Measurements from ENCODE around the gene CCDC188.

Gene CCDC188

DNA sequence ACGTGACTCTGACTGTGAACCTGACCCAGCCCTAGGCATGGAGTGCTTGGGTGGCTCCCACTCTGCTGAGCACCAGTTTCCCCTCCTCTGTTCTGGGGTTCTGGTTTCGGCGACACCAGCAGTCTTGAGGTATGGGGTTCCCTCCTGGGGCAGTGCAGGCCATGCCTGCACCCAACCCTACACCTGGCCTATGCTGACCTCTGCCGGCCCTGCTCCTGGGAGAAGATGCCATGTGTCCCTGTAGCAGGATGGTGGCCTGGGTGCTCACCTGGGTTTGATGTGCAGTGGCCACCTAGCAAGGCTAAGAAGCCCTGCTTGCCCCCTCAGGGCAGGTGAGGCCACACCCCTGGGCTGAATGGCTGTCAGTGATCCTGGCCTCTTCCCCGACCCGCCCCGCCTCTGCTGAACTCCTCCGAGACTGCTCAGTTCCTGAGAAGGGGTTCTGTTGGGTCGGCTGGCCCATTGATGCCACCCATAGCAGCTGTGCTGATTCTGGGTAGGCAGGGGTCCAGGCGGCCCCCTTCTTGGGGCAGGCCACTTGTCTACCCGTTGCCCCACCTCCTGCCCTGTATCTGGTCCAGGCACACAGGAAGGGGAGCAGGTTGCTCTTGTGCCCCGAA is 16.8 kb downstream of the CCDC188 start:
- peaks cover 0 to 61% (median 56%) of the 10 kb centered on the region in 4 experiments for H3K4me1 ChIP-seq (ENCODE audit: control extremely low read depth in 1 of 4, control insufficient read depth in 4 of 4, insufficient read depth in 4 of 4, low read length in 3 of 4)
- H3K4me3 ChIP-seq (ENCODE audit: control insufficient read depth in 1 of 7, extremely low read depth in 1 of 7, insufficient read depth in 4 of 7, low read depth in 2 of 7, low read length in 6 of 7): no peak overlapping the region
- 97% methylated on average over 12 of the region's 12 CpGs for WGBS (ENCODE audit: insufficient coverage)
- H3K27me3 ChIP-seq (replicated peaks in 2 of 5; ENCODE audit: control insufficient read depth in 4 of 5, insufficient read depth in 5 of 5, low read length in 4 of 5): no peaks in the 10 kb centered on the region
- DNase-seq: no peak
- ChIA-PET CTCF (no interaction called here), POLR2A (no interaction called here)
- no peaks in the 10 kb centered on the region for H3K9me3 ChIP-seq (ENCODE audit: control extremely low read depth in 1 of 5, control insufficient read depth in 4 of 5, insufficient read depth in 2 of 5, low read depth in 1 of 5, low read length in 4 of 5)
- H3K36me3 ChIP-seq (ENCODE audit: control insufficient read depth in 4 of 4, insufficient read depth in 4 of 4, low read length in 3 of 4): peaks cover 0 to 3% (median 0%) of the 10 kb centered on the region in 4 experiments
- H3K27ac ChIP-seq (ENCODE audit: insufficient read depth in 1 of 2, low read depth in 1 of 2, low read length in 2 of 2, poor library complexity in 1 of 2, severe bottlenecking in 2 of 2): no peak overlapping the region

DNA sequence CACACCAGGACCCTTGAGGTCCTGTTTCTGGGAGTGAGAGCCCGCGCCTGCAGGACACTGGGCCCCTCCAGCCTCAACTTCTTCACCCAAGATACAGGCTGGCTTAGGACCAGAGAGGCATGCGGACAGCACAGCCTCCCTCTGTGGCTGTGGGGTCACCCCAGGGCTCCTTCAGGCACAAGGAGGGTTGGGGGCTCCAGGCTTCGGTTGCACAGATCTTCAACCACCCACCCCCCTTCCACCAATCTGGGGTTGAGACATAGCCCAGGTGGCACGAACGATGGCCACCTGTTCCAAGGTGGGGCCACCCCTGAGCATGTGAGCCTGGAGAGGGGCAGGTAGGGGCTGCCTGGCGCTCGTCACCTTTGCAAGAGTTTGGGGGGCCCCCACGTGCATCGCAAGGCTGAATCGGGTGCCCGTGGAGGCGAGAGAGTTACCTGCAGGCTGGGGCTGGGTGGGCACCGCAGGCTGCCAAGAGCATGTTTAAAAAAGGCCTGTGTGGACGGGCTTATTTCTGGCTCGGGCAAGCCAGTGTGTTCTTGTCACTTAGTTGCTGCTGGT is 18.1 kb downstream of the CCDC188 start:
- peaks cover 0 to 56% (median 50%) of the 10 kb centered on the region in 4 experiments for H3K4me1 ChIP-seq (ENCODE audit: control extremely low read depth in 1 of 4, control insufficient read depth in 4 of 4, insufficient read depth in 4 of 4, low read length in 3 of 4)
- WGBS (ENCODE audit: insufficient coverage): 84% methylated on average over 16 of the region's 16 CpGs

DNA sequence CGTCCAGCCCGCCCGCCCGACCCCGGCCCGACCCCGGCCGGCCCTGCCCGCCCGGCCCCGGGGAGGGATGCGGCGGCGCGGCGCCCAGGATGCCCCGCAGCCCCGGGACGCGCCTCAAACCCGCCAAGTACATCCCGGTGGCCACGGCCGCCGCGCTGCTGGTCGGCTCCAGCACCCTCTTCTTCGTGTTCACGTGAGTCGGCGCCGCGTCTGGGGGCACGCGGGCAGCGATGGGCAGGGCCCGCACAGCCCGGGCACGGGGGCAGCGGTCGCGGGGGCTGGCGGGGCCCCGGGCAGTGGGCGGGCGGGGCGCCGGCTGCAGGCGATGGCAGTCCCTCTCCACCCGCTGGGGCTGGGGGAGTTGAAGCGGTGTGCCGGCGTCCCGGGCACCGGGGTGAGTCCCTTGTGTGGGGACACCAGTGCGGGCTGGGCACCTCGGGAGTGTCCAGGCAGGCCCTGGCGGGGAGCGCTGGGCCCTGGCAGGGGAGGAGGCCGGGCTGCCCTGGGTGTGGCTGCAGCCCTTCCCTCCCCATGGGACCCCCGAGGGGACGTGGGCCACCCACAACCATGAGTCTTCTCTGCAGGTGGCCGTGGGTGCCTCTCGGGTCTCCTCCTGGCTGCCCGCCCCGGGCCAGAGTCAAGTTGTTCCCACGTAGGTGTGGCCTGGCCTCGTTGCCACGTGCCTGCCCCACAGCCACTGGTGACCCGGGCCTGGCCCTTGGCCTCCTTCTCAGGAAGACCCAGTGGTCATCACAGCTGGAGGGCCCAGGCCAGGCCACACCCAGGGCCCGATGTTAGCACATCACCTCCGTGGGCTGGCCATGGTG is 18.8 kb downstream of the CCDC188 start:
- WGBS (ENCODE audit: insufficient coverage): under 1% methylated on average over 55 of the region's 72 CpGs

More for the DNA sequence above, 18.1 kb downstream of the CCDC188 start:
- H3K27ac ChIP-seq (ENCODE audit: insufficient read depth in 1 of 2, low read depth in 1 of 2, low read length in 2 of 2, poor library complexity in 1 of 2, severe bottlenecking in 2 of 2): peak overlapping the region in 1 of 2 experiments; percentile 68
- H3K27me3 ChIP-seq (replicated peaks in 2 of 5; ENCODE audit: control insufficient read depth in 4 of 5, insufficient read depth in 5 of 5, low read length in 4 of 5): no peaks in the 10 kb centered on the region
- peak overlapping the region; percentile 44 to 92 (median 75) for H3K4me3 ChIP-seq (ENCODE audit: control insufficient read depth in 1 of 7, extremely low read depth in 1 of 7, insufficient read depth in 4 of 7, low read depth in 2 of 7, low read length in 6 of 7)
- DNase-seq: no peak
- H3K36me3 ChIP-seq (ENCODE audit: control insufficient read depth in 4 of 4, insufficient read depth in 4 of 4, low read length in 3 of 4): peaks cover 0 to 12% (median 3%) of the 10 kb centered on the region in 4 experiments
- CTCF ChIA-PET: no interaction called here
- POLR2A ChIA-PET: no interaction called here
- H3K9me3 ChIP-seq (ENCODE audit: control extremely low read depth in 1 of 5, control insufficient read depth in 4 of 5, insufficient read depth in 2 of 5, low read depth in 1 of 5, low read length in 4 of 5): no peaks in the 10 kb centered on the region

GRCh38 chr22:20131597-20131858 is 19.3 kb downstream of the CCDC188 start, which contains the start of gene ZDHHC8:
Gene ZDHHC8, plus strand, starts transcription at chr22:20131804. Its CDS starts 144 bp downstream, at chr22:20131948.
- H3K4me3 ChIP-seq (ENCODE audit: control insufficient read depth in 1 of 7, extremely low read depth in 1 of 7, insufficient read depth in 4 of 7, low read depth in 2 of 7, low read length in 6 of 7): peak within 1 kb of the TSS; percentile 70 to 92 (median 80)
- peaks cover 2 to 23% (median 10%) of the 10 kb centered on the region in 4 experiments for H3K36me3 ChIP-seq (ENCODE audit: control insufficient read depth in 4 of 4, insufficient read depth in 4 of 4, low read length in 3 of 4)
- H3K27me3 ChIP-seq (replicated peaks in 2 of 5; ENCODE audit: control insufficient read depth in 4 of 5, insufficient read depth in 5 of 5, low read length in 4 of 5): no peaks in the 10 kb centered on the region
- WGBS (ENCODE audit: insufficient coverage): 0% methylated on average over 12 of the region's 43 CpGs
- ChIA-PET CTCF (no interaction called here), POLR2A (no interaction called here)
- peaks cover 0 to 43% (median 38%) of the 10 kb centered on the region in 4 experiments for H3K4me1 ChIP-seq (ENCODE audit: control extremely low read depth in 1 of 4, control insufficient read depth in 4 of 4, insufficient read depth in 4 of 4, low read length in 3 of 4)
- H3K27ac ChIP-seq (ENCODE audit: insufficient read depth in 1 of 2, low read depth in 1 of 2, low read length in 2 of 2, poor library complexity in 1 of 2, severe bottlenecking in 2 of 2): peak within 1 kb of the TSS; percentile 33 to 77
- DNase-seq: peak in 1 of 3 donors; percentile 54
- H3K9me3 ChIP-seq (ENCODE audit: control extremely low read depth in 1 of 5, control insufficient read depth in 4 of 5, insufficient read depth in 2 of 5, low read depth in 1 of 5, low read length in 4 of 5): no peaks in the 10 kb centered on the region

More for the DNA sequence above, 18.8 kb downstream of the CCDC188 start:
- peak overlapping the region in 1 of 2 experiments; percentile 68 for H3K27ac ChIP-seq (ENCODE audit: insufficient read depth in 1 of 2, low read depth in 1 of 2, low read length in 2 of 2, poor library complexity in 1 of 2, severe bottlenecking in 2 of 2)
- peaks cover 0 to 49% (median 43%) of the 10 kb centered on the region in 4 experiments for H3K4me1 ChIP-seq (ENCODE audit: control extremely low read depth in 1 of 4, control insufficient read depth in 4 of 4, insufficient read depth in 4 of 4, low read length in 3 of 4)
- ChIA-PET POLR2A (no interaction called here), CTCF (no interaction called here)
- no peaks in the 10 kb centered on the region for H3K9me3 ChIP-seq (ENCODE audit: control extremely low read depth in 1 of 5, control insufficient read depth in 4 of 5, insufficient read depth in 2 of 5, low read depth in 1 of 5, low read length in 4 of 5)
- H3K4me3 ChIP-seq (ENCODE audit: control insufficient read depth in 1 of 7, extremely low read depth in 1 of 7, insufficient read depth in 4 of 7, low read depth in 2 of 7, low read length in 6 of 7): peak overlapping the region; percentile 44 to 92 (median 75)
- no peaks in the 10 kb centered on the region for H3K27me3 ChIP-seq (replicated peaks in 2 of 5; ENCODE audit: control insufficient read depth in 4 of 5, insufficient read depth in 5 of 5, low read length in 4 of 5)
- peaks cover 2 to 19% (median 7%) of the 10 kb centered on the region in 4 experiments for H3K36me3 ChIP-seq (ENCODE audit: control insufficient read depth in 4 of 4, insufficient read depth in 4 of 4, low read length in 3 of 4)
- DNase-seq: peak in 1 of 3 donors; percentile 49

DNA sequence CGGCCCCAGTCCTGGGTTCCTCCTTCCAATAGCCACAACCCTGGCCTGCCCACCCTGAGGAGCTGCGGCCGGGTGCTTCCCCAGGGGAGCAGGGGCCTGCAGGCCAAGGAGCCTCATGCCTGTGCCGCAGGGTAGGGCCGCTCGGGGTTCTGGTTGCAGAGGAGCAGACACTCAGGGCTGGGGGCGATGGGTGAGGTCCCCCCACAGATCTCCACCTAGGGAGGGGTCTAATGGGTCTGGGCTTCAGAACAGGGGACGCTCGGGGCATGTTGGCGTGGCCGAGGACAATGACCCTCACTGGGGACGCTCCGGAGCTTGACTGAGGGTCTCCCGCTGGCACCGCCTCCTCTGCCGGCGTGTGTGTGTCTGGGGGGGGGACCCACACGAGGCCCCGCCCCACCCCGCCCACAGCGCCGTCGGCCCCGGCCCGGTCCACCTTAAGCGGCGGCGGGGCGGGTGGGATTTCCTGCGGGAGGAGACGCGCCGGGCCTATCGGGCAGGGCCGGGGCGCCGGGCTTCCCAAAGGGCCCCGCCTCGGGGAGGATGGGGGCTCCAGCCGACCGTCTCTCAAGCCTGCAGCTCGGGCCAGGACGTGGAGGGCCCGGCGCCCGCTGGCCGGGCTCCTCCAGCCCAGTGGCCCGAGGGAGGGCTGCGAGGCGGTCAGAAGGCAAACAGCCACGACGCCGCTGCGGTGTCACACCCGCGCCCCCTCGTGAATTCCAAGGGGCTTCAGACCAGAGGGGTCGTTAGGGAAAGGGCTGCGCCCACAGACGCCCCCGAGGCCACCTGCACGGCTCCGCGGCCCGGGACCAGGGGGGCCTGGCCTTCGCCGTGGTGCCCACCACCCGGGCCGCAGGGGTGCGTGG is 19.9 kb downstream of the CCDC188 start:
- WGBS (ENCODE audit: insufficient coverage): 6% methylated on average over 49 of the region's 70 CpGs
- Histone ChIP-seq H3K27ac (ENCODE audit: insufficient read depth in 1 of 2, low read depth in 1 of 2, low read length in 2 of 2, poor library complexity in 1 of 2, severe bottlenecking in 2 of 2) (peak overlapping the region; percentile 33 to 77), H3K4me1 (ENCODE audit: control extremely low read depth in 1 of 4, control insufficient read depth in 4 of 4, insufficient read depth in 4 of 4, low read length in 3 of 4) (peaks cover 0 to 38% (median 32%) of the 10 kb centered on the region in 4 experiments), H3K4me3 (ENCODE audit: control insufficient read depth in 1 of 7, extremely low read depth in 1 of 7, insufficient read depth in 4 of 7, low read depth in 2 of 7, low read length in 6 of 7) (peak overlapping the region; percentile 70 to 92 (median 79)), H3K36me3 (ENCODE audit: control insufficient read depth in 4 of 4, insufficient read depth in 4 of 4, low read length in 3 of 4) (peaks cover 4 to 28% (median 15%) of the 10 kb centered on the region in 4 experiments), H3K9me3 (ENCODE audit: control extremely low read depth in 1 of 5, control insufficient read depth in 4 of 5, insufficient read depth in 2 of 5, low read depth in 1 of 5, low read length in 4 of 5) (no peaks in the 10 kb centered on the region), H3K27me3 (replicated peaks in 2 of 5; ENCODE audit: control insufficient read depth in 4 of 5, insufficient read depth in 5 of 5, low read length in 4 of 5) (no peaks in the 10 kb centered on the region)
- ChIA-PET POLR2A (interaction anchor here (1.1 kb wide), 1 partner anchor 13 kb away, joined by 3 read pairs; no protein-coding TSS in a partner anchor), CTCF (interaction anchor here (1.0 to 2.4 kb wide), 7 partner anchors 10 to 165 kb away, joined by 3 to 14 read pairs (median 5); no protein-coding TSS in a partner anchor)
- DNase-seq: peak; percentile 63 to 79 (median 74)

GRCh38 chr22:20130319-20130718 is 20.5 kb downstream of the CCDC188 start:
- Histone ChIP-seq H3K9me3 (ENCODE audit: control extremely low read depth in 1 of 5, control insufficient read depth in 4 of 5, insufficient read depth in 2 of 5, low read depth in 1 of 5, low read length in 4 of 5) (no peaks in the 10 kb centered on the region), H3K27me3 (replicated peaks in 2 of 5; ENCODE audit: control insufficient read depth in 4 of 5, insufficient read depth in 5 of 5, low read length in 4 of 5) (no peaks in the 10 kb centered on the region), H3K36me3 (ENCODE audit: control insufficient read depth in 4 of 4, insufficient read depth in 4 of 4, low read length in 3 of 4) (peaks cover 6 to 35% (median 22%) of the 10 kb centered on the region in 4 experiments), H3K4me1 (ENCODE audit: control extremely low read depth in 1 of 4, control insufficient read depth in 4 of 4, insufficient read depth in 4 of 4, low read length in 3 of 4) (peaks cover 0 to 32% (median 29%) of the 10 kb centered on the region in 4 experiments), H3K27ac (ENCODE audit: insufficient read depth in 1 of 2, low read depth in 1 of 2, low read length in 2 of 2, poor library complexity in 1 of 2, severe bottlenecking in 2 of 2) (no peak overlapping the region), H3K4me3 (ENCODE audit: control insufficient read depth in 1 of 7, extremely low read depth in 1 of 7, insufficient read depth in 4 of 7, low read depth in 2 of 7, low read length in 6 of 7) (peak overlapping the region in 5 of 7 experiments; percentile 43 to 92 (median 79))
- POLR2A ChIA-PET: interaction anchor here (1.1 kb wide), 1 partner anchor 12 kb away, joined by 3 read pairs; no protein-coding TSS in a partner anchor
- DNase-seq: peak in 1 of 3 donors; percentile 26
- WGBS (ENCODE audit: insufficient coverage): 73% methylated on average over 2 of the region's 3 CpGs
- CTCF ChIA-PET: interaction anchor here (1.0 to 2.4 kb wide), 8 partner anchors 10 to 165 kb away, joined by 3 to 14 read pairs (median 4); no protein-coding TSS in a partner anchor

Data from common myeloid progenitor, CD34-positive (primary cell).